GM19372 (cell line): Measurements from ENCODE around the gene PLEKHG3.
"Not testable (repeated sequence)": the region's sequence is repeated elsewhere in the genome, so short reads cannot be mapped to it uniquely, and the experiment has no call there.

Experiments
- ATAC-seq: cut with Tn5 transposase; IDR thresholded peaks from one replicate; pipeline ENCODE4 v1.9.1; 2021; ENCODE audit warnings: mild to moderate bottlenecking, low read depth, moderate library complexity; ENCODE audit not compliant: unreplicated experiment

Gene PLEKHG3

DNA sequence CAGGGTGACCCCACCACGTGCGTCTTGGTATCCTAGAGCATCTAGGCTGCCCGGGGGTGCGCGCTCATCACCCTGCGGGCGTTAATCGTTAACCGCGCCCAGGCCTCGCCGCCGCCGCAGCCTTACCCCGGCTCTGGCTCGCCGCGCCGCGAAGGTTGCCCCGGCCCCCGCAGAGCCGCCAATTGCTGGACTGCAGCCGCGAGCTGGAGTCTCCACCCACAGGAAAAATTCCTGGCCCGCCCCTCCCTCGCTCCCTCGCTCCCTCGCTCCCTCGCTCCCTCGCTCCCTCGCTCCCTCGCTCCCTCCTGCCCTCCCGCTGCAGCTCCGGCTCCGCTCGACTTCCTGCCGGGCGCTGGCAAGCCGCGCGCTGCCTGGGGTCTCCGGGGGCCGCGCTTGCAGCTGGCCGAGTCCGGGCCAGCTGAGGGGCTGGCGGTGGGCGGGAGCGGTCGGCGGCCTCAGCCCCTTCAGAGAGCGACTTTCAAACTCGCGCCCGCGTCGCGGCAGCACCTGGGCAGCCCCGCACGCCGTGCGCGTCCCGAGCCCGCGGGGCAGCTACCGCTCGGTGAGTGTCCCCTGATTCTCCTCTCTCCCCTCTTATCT is at the start of gene PLEKHG3:
PLEKHG3 (plus strand) TSS at position 282 of the 600 bp plus-strand sequence. CDS start 23,208 bp downstream, outside the sequence.
- ATAC-seq = no peak

DNA sequence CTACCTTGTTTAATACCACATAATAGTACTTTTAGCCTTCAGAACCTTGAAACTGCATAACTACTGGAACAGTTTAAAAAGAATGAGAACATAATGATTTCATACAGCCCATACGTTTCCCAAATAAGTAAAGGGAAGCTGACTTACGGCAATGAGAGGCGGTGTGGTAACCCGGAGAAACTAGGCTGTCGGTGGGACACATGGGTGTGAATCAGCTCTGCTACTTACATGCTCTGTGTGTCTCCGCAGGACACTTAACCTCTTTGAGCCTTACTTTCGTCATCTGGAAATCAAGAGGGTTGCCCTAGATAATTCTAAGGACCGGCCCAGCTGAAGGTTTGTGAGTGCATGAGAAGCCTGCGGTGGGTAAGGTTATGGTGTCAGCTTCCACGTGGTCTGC is 49.3 kb upstream of the PLEKHG3 start:
- no peak for ATAC-seq

DNA sequence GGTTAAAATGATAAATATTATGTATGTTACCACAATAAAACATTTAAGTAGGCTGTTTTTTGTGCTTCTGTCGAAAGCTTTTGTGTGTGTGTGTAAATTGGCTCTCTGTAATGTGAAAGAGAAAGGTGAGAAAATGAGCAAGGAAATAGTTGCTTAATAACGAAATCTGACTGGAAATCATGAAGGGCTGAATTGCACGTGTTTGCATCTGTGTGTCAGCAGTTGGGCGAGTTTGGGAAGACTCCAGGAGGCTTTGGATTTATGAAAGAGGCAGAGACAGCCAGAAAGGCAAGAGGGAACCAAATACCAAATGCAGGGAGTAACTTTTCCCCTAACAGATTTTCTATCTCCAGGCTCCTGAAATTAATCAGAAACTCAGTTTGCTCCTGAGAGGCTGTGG is 47.2 kb upstream of the PLEKHG3 start:
- ATAC-seq = no peak

DNA sequence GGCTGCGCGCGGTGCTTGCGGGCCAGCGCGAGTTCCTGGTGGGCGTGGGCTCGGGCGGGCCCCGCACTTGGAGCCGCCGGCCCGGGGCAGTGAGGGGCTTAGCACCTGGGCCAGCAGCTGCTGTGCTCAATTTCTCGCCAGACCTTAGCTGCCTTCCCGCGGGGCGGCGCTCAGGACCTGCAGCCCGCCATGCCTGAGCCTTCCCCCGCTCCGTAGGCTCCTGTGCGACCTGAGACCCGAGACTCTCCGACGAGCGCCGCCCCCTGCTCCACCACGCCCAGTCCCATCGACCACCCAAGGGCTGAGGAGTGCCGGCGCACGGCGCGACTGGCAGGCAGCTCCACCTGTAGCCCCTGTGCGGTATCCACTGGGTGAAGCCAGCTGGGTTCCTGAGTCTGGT is 46.0 kb upstream of the PLEKHG3 start:
- no peak for ATAC-seq

DNA sequence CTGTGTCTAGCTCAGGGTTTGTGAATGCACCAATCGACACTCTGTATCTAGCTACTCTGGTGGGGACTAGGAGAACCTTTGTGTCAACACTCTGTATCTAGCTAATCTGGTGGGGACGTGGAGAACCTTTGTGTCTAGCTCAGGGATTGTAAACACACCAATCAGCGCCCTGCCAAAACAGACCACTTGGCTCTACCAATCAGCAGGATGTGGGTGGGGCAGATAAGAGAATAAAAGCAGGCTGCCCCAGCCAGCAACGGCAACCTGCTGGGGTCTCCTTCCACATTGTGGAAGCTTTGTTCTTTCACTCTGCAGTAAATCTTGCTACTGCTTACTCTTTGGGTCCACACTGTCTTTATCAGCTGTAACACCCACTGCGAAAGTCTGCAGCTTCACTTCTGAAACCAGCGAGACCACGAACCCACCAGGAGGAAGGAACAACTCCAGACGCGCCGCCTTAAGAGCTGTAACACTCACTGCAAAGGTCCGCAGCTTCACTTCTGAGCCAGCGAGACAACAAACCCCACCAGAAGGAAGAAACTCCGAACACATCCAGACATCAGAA is 45.4 kb upstream of the PLEKHG3 start:
- ATAC-seq = not testable (repeated sequence)

DNA sequence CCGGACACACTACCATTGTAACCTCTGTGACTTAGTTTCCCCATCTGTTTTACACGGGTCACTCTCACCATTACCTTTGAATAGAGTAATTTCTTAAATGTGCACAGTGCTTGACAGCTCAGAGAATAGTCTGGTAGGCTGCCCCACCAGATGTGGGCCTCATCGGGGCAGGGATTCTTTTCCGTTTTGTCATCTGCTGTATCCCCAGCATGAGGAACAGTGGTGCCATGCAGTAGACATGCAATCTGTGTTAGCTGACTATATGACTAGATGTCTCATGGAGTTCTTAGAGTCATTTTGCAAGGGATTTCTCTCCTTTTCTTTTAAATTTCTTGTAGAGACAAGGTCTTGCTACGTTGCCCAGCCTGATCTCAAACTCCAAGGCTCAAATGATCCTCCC is 44.9 kb upstream of the PLEKHG3 start:
- no peak for ATAC-seq

DNA sequence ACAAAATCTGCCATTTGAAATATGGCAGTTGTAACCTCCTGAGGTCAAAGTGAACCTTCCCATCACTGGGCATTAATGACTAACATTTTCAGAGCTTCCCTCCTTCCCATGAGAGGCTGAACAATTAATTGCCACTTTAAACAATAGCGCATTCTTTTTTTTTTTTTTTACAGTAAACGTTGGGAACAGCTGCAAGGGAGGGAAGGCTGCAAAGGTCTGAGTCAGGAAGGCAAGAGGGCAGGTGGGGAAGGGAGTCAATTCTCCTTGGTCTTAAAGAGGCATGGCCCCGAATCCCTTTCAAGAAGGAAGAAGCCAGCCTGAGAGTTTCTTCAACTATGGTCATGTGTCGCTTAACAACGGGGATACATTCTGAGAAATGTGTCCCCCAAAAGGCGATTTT is 41.0 kb upstream of the PLEKHG3 start:
- ATAC-seq = no peak

DNA sequence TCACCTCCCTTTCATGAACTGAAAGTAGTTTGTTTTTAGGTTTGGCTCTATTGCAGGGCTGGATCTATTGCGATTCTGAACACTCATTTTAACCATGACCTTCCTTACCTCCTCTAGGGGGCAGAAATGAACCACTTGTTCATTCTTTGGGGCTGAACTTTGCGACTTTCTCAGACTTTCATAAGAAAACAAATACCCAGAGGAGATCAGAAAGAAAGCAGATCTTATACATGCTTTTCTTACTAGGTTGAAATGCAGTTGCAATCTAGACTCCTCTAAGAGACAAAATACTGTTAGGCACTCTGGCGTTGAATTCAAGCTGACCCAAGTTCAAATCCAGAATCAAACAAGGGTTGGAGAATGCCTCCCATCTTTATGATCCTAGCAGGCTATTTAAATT is 32.6 kb upstream of the PLEKHG3 start:
- no peak for ATAC-seq

DNA sequence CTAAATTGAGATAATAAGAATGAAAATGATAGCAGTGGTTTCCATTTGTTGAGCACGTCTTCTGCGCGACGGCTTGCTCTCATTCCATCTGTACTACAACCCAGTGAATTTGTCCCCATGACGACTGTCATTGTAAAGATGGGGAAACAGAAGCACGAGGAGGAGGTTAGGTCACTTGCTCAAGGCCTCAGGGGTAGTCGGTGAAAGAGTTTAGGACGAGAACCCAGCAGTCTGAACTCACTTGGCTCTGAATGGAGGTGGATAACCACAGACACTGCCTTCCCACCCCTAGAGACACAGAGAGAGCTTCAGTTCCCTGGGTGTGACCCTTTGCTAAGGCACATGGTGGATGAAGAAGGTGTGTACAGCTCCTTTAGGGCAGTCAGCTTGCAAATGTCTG is 30.9 kb upstream of the PLEKHG3 start:
- ATAC-seq = no peak

DNA sequence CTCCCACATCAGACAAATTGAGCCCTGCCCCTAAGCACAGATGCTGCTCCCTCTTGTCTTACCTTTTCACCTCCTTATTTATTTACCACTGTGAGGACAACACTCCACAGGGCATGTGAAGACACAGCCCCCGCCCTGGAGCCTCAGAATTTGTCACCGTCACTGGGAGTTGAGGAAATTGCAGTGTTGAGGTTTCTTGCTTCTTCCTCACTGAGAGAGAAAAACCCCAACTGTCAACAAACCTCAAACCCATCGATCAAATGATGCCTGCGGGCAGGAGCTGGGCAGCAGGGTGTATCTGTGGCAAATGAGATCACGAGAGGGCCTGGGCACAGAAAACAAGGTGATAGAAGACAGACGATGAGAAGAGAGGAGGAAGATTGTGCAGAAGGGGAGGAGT is 30.5 kb upstream of the PLEKHG3 start:
- no peak for ATAC-seq

DNA sequence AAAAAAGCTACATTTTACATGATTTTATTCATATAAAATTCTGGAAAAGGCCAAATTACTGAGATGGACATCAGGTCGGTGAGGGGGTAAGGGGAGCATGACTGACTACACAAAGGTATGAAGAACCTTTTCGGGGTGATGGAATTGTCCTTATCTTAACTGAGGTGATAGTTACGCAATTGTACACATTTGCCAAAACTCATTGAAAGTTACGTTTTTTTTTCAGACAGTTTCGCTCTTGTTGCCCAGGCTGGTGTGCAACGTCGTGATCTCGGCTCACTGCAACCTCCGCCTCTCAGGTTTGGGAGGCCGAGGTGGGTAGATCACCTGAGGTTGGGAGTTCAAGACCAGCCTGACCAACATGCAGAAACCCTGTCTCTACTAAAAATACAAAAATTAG is 29.4 kb upstream of the PLEKHG3 start:
- ATAC-seq = no peak

DNA sequence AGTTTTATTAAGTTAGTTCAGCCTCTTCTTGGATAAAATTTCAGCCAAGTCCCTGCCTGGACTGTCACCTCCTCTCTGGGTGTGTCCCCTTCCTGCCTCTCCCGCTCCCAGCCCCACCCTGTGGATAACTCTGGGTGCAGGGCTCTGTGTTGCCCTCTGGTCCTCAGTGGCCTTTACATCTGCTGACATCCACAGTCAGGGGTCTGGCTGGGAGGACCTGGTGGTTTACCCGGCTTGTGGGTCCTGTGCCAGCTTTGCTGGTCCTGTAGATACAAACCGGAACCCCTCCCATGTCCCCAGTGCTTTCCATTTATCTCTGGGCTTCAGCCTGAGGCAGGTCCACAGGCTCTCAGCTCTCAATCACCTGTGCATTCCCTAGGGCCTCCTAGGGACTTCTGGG is 28.9 kb upstream of the PLEKHG3 start:
- no peak for ATAC-seq

DNA sequence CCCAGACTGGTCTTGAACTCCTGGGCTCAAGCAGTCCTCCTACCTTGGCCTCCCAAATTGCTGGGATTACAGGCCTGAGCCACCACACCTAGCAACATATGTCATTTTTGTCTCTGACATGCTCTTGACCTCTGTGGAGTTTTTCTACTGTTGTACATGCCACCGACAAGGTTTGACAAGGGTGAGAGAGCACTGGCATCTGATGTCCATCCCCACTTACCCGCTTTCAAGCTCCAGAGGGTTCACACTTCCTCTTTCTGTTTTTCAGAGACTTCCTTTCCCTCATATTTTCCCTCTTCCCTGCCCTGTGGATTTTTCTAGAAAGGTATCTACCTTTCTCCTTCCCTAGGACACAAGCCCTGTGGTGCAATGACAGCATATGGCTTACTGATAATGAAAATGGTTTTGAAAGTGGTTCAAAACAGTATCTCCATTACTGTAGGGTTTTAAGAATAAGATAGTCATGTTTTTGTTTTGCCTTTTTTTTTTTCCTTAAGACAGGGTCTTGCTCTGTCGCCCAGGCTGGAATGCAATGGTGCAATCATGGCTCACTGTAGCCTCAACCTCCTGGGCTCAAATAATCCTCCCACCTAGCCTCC is 27.7 kb upstream of the PLEKHG3 start:
- no peak for ATAC-seq

DNA sequence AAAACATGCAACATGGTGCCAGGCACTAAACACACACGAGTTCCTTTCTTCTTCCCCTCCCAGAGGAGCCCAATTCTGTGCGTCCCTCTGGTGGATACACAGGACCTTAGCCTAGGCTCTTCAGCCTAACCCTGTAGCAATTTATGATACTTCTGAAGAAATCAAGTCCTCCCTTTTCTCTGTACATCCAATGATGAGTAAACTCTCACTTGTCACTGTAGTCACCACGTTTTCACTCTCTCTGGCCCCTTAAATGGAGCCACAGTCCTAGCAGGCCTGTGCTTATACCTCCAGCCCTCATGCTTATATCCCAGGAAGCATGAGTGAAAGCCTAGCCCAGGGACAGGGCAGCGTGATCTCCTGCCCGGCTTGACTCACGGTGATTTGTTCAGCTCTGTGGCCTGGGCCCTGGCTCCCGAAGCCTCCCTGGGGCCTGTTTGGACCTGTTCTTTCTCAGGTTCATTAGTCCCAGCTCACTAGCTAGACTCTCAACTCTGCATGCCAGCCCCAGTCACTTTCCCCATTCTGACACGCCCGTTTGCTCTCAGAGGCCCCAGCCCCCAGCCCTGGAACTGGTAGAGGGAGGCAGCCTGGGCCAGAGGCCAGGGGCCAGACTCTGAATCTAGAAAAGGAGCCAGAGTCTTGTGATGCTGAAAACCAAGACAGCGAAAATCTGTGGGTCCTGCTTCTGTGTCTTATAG is 24.1 kb upstream of the PLEKHG3 start:
- ATAC-seq = no peak

DNA sequence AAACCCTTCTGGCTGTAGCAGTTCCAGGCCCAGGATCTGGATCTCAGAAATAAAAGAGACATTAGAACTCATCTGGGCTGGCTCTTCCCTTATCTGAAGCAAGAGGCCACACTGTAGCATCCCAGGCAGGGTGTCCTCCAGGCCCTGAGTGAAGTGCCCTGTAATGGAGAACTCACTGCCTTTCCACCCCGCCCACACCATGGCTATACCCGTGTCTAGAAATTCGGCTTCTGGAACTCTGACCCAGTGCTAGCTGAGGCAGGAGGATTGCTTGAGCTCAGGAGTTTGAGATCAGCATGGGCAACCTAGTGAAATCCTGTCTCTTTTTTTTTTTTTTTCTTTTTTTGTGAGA is 23.5 kb upstream of the PLEKHG3 start:
- ATAC-seq = no peak

DNA sequence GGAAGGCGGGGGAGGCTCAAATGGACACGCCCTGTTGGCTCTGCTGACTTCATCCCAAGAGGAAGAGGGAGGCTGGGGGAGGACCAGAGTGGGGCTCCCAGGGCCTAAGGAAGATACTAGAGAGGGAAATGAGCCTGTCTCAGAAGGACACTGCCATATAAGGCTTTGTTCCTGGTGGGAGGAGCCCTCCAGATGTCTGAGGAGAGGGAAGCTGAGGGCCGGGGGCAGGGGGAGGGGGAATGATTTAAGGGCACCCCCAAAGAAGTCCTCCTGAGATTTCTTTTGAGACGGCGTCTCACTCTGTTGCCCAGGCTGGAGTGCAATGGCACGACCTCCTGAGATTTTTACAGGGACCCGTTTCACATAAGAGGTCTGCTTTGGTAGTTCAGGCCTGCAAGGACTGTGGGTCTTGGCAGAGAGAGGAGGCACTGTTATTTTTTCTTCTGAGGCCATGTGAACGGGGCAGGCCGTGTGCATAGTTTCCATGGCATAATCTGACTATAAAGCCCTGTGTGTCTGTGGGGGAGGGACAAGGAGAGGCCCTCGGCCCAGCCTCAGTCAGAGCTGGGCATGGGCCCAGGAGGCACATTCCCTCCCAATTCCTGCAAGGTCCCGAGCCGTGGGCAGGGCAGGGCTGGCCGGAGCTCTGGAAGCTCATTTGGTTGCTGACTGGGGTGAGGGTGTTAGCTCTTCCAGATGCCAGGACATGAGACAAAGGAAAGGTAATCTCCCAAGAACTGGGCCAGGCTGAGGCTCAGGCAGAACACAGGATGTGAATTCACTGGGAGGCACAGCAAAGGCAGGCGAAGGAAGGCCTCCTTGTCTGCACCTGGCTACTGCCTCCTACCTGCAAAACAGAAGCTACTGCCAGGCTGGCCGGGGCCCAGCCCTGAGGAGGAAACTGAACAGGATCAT is 22.2 kb upstream of the PLEKHG3 start:
- no peak for ATAC-seq

DNA sequence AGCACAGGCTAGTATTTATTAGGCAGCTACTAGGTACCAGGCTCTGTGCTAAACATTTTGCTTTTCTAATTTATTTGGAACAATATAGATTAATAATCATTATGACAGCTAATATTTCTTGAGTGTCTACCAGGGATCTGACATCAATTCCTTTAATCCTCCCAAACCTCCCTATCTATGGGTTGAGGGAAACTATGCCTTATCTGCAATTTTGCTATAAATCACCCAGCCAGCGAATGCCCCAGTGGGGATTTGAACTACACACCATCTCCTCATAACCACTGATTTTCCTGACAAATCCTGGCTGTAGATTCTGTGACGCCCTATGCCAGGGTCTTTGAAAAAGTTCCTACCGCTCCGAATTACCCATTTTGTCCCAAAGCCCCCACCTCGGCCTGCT is 21.4 kb upstream of the PLEKHG3 start:
- no peak for ATAC-seq

DNA sequence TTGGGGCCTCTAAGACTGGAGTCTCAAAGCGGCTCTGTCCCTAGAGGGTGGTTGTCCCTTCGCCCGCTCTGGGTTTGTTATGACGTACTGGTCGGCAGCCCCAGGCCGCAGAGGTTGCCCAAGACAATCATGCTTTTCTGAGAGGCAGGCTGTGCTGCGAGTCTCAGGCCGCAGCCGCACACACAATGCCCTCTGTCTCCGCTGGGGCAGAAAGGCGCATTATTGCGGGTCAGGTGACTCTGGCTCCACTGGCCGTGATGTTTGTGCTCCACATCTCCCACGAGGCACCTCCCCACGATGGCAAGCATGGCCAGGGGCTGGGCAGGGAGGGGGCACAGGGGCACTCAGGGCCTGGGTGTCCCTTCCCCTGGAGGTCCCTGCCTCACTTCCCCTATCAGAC is 21.0 kb upstream of the PLEKHG3 start:
- no peak for ATAC-seq

DNA sequence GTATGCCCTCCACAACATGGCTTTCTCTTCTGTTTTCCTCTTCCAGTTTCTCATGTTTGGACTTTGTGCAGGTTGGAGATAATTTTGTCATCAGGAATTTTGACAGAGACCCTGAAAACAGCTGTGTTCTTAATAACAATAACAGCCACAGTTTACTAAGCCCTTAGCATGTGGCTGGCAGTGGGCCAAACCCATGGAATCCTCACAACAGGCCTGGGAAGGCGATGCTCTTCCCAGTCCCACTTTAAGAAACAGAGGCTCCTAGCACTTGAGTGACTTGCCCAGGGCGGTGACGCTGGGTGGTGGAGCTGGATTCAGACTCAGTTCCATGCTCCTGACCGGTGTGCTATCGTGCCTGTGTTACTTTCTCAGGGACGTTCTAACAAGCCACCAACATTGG is 20.1 kb upstream of the PLEKHG3 start:
- no peak for ATAC-seq

DNA sequence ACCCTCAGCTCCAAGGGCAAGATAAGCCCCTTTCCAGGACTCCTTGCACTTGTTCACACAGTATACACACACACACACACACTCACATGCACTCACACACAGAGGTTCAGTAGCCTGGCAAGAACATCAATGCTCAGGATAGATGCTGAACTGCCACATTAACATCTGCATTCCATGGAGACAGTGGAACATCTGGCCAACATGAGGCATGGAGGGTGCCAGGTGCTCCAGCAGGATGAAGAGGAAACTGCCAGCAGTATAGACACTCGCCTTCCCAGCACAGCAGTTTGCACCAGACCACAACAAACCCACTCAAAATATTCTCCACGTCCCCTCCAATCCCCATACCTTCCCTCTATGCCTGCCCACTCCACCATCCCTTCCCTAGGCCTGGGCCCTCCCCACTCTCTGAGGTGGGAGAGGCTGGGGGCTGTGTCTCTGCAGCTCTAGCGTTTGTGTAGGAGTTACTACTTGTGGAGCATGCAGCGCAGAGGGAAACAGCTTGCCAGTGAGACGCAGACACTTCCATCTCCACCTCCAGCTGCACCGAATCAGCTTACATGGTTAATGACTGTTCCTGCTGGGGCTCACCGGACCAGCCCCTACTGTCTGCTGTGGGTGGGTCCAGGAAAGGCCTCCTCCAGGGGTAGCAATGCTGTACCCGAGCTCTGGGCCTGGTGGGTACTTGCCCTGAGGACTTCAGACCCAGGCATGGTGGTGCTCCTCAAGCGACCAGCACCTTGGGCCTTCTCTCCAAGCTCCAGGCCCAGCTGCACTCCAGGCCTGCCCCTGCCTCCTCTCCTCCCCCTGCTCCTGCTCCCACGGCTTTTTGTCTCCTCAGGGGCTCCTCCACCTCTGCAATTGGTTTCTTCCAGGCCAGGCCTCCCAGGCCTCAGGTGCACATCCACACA is 18.6 kb upstream of the PLEKHG3 start:
- ATAC-seq = no peak
